Esophagus muscularis mucosa (tissue), 4 donors: Measurements from ENCODE around the gene CTDSPL.

Source experiments
- CTCF ChIP-seq, 3 experiments: fragments of 200-600 bp in 2 of 3; fragments of 450-650 bp in 1 of 3; sonication (generic) in 2 of 3; IDR thresholded peaks; one replicate each; pipeline ENCODE4 v1.5.1; 2017 to 2019; ENCODE audit warnings: antibody characterized with exemption in 3 of 3, mild to moderate bottlenecking in 2 of 3, moderate library complexity in 1 of 3
- EP300 ChIP-seq: sonication (generic); formaldehyde crosslinking; IDR thresholded peaks from one replicate; pipeline ENCODE4 v1.6.1; 2017; ENCODE audit warnings: antibody characterized with exemption
- POLR2AphosphoS5 ChIP-seq, 2 donors: sonication (generic); formaldehyde crosslinking; IDR thresholded peaks; one replicate each; pipeline ENCODE4 v1.6.1; 2017; ENCODE audit warnings: antibody characterized with exemption in 2 of 2

GRCh38 chr3:38001456-38002081 is 139.9 kb downstream of the CTDSPL start:
- TF ChIP-seq CTCF (IDR thresholded peaks at IDR 0.05): no peak
- TF ChIP-seq EP300: no peak
- TF ChIP-seq POLR2AphosphoS5 (IDR thresholded peaks at IDR 0.05): no peak
